Naive thymus-derived CD4-positive, alpha-beta T cell (primary cell): ENCODE results near the gene HACD3. TPM values are rescaled to one million over a fixed set of nuclear protein-coding genes. Genes with fewer than 3 reads are reported as not detected.

Experiments used
- ATAC-seq: fragments of 150-1000 bp; cut with Tn5 transposase; 2 replicates; pipeline ENCODE4 v1.10.0; 2021; ENCODE audit warnings: mild to moderate bottlenecking, moderate library complexity
- CTCF ChIA-PET: fragments of 350-600 bp; sonication (Branson Sonifier 250); formaldehyde crosslinking; loops from one replicate; lab custom pipeline; 2021; ENCODE audit warnings: antibody characterized with exemption; lab: Charles Lee
- POLR2A ChIA-PET: fragments of 350-600 bp; sonication (Branson Sonifier 250); formaldehyde crosslinking; loops from one replicate; lab custom pipeline; 2021; ENCODE audit warnings: antibody characterized with exemption, inconsistent platforms; lab: Charles Lee
- DNase-seq, 9 donors: peaks; one replicate each; pipeline versions ENCODE4 v3.0.0 to v3.0.0-alpha.2; 2020 to 2022; ENCODE audit warnings: mixed read lengths in 1 of 9
- H3K27ac ChIP-seq: one replicate; pipeline ENCODE4 v1.7.0; 2013; ENCODE audit warnings: mild to moderate bottlenecking, low read depth, low read length, moderate library complexity
- H3K27me3 ChIP-seq, 2 donors: one replicate each; pipeline ENCODE4 v1.7.0; 2013; ENCODE audit warnings: low read length in 2 of 2, mild to moderate bottlenecking in 2 of 2, moderate library complexity in 2 of 2; ENCODE audit not compliant: control insufficient read depth in 2 of 2, insufficient read depth in 2 of 2
- H3K36me3 ChIP-seq, 3 experiments: 1 replicate in 2 of 3; 2 replicates in 1 of 3; pipeline ENCODE4 v1.7.0; 2013; ENCODE audit warnings: low read length in 3 of 3, mild to moderate bottlenecking in 3 of 3, moderate library complexity in 1 of 3; ENCODE audit not compliant: insufficient read depth in 3 of 3, control insufficient read depth in 2 of 3
- H3K4me1 ChIP-seq, 2 donors: one replicate each; pipeline ENCODE4 v1.7.0; 2013; ENCODE audit warnings: low read length in 2 of 2, mild to moderate bottlenecking in 2 of 2, moderate library complexity in 1 of 2; ENCODE audit not compliant: control insufficient read depth in 2 of 2, insufficient read depth in 2 of 2
- H3K4me3 ChIP-seq: 2 replicates; pipeline ENCODE4 v1.7.0; 2013; ENCODE audit warnings: mild to moderate bottlenecking, low read length
- H3K9me3 ChIP-seq, 3 experiments: 1 replicate in 2 of 3; 2 replicates in 1 of 3; pipeline ENCODE4 v1.7.0; 2013; ENCODE audit warnings: low read length in 3 of 3; ENCODE audit not compliant: control insufficient read depth in 2 of 3
- H3K27ac Mint-ChIP-seq, 9 donors: one replicate each; pipeline ENCODE4 v1.8.0; 2020 to 2022; ENCODE audit warnings: mixed read lengths in 9 of 9, mild to moderate bottlenecking in 8 of 9, moderate library complexity in 5 of 9, inconsistent platforms in 2 of 9
- H3K27me3 Mint-ChIP-seq, 5 donors: one replicate each; pipeline ENCODE4 v1.8.0; 2021 to 2022; ENCODE audit warnings: mixed read lengths in 5 of 5, mild to moderate bottlenecking in 1 of 5
- H3K36me3 Mint-ChIP-seq, 5 donors: one replicate each; pipeline ENCODE4 v1.8.0; 2020 to 2022; ENCODE audit warnings: mixed read lengths in 5 of 5, mild to moderate bottlenecking in 3 of 5, inconsistent platforms in 1 of 5
- H3K4me1 Mint-ChIP-seq, 7 donors: one replicate each; pipeline ENCODE4 v1.8.0; 2020 to 2022; ENCODE audit warnings: mixed read lengths in 7 of 7, mild to moderate bottlenecking in 3 of 7, inconsistent platforms in 1 of 7
- H3K4me3 Mint-ChIP-seq, 10 donors: one replicate each; pipeline ENCODE4 v1.8.0; 2020 to 2022; ENCODE audit warnings: mild to moderate bottlenecking in 10 of 10, mixed read lengths in 10 of 10, moderate library complexity in 6 of 10, inconsistent platforms in 2 of 10
- H3K9me3 Mint-ChIP-seq, 11 donors: one replicate each; pipeline ENCODE4 v1.8.0; 2020 to 2022; ENCODE audit warnings: mixed read lengths in 11 of 11, mild to moderate bottlenecking in 4 of 11, inconsistent platforms in 1 of 11, moderate library complexity in 1 of 11
- intact Hi-C, 2 donors: fragments of 100-400 bp; cut with micrococcal nuclease; formaldehyde crosslinking; loops; one replicate each; pipeline ENCODE4 v1.15.1; 2023
- polyA plus RNA-seq, 2 donors: library from polyadenylated mRNA; unstranded; fragments of 300-500 nt; fragmentation: Illumina TruSeq; gene quantifications; one replicate each; pipeline ENCODE4 v1.2.3, GENCODE V29; 2021
- total RNA-seq, 6 experiments: library from RNA in 5 of 6; stranded (reverse) in 5 of 6; gene quantifications; 1 replicate in 5 of 6; 2 replicates in 1 of 6; pipeline ENCODE4 v1.2.3 and lab custom pipeline; 2021 to 2026

The HACD3 gene
- total and polyA plus RNA-seq, 7 experiments from 2014 or later, result 18.3 to 34.4 (median 24.9) TPM

DNA sequence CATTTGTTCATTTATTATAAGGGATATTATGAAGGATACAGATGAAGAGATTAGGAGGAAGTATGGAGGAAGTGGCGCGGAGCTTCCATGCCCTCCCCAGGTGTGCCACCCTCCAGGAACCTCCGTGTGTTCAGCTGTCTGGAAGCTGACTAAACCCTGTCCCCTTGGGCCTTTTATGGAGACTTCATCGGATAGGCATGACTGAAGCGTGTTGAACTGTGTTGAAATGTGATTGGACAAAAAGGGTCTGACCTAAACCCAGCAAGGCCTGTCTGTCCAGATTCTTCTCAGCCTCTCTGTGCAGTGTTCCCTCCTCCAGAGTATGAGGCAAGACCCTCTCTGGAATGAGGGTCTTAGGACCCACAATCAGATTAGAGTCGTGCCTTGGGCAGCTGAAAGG is 31.7 kb downstream of the HACD3 start:
- no peak overlapping the region for H3K4me3 Mint-ChIP-seq
- peak overlapping the region in 2 of 9 donors; percentile 22 to 46 for H3K27ac Mint-ChIP-seq
- Histone ChIP-seq H3K27me3 (no peaks in the 10 kb centered on the region), H3K27ac (no peak overlapping the region), H3K36me3 (peaks cover 0 to 67% (median 4%) of the 10 kb centered on the region in 3 experiments), H3K9me3 (no peaks in the 10 kb centered on the region), H3K4me1 (no peaks in the 10 kb centered on the region), H3K4me3 (no peak overlapping the region)
- H3K4me1 Mint-ChIP-seq, result no peaks in the 10 kb centered on the region
- H3K36me3 Mint-ChIP-seq, result peaks cover 13 to 76% (median 39%) of the 10 kb centered on the region in 5 donors
- ChIA-PET POLR2A (interaction anchor here (0.6 kb wide), 1 partner anchor 1225 kb away, joined by 3 read pairs; no protein-coding TSS in a partner anchor), CTCF (no interaction called here)
- intact Hi-C loops, result no loop called here
- no peak for ATAC-seq
- H3K9me3 Mint-ChIP-seq, result no peaks in the 10 kb centered on the region
- no peak for DNase-seq
- no peaks in the 10 kb centered on the region for H3K27me3 Mint-ChIP-seq

DNA sequence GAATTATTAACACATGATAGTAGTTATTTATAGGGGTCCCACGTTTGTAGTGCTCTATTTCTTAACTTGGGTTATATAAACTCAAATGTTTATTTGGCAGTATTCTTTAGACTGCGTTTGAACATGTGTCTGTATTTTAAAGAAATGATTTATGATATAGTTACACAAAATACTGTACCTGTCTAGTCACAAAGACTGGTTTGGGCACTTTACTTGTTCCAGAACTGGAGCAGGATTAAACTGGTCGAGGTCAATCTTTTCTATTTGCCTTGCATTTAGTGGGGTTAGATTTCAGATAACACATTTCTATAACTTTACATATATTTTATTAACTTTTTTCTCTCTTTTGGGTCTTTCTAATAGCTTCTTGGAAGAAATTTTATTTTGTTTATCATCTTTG is 39.5 kb downstream of the HACD3 start:
- CTCF ChIA-PET, result interaction anchor here (0.6 kb wide), 1 partner anchor 9 kb away, joined by 6 read pairs; no protein-coding TSS in a partner anchor
- DNase-seq, result no peak
- H3K27ac ChIP-seq, result no peak overlapping the region

GRCh38 chr15:65571971-65572370 is 41.7 kb downstream of the HACD3 start:
- DNase-seq, result no peak
- Mint-ChIP-seq H3K27me3 (no peaks in the 10 kb centered on the region), H3K9me3 (no peaks in the 10 kb centered on the region), H3K4me3 (no peak overlapping the region), H3K36me3 (peaks cover 0 to 40% (median 20%) of the 10 kb centered on the region in 5 donors), H3K27ac (no peak overlapping the region), H3K4me1 (no peaks in the 10 kb centered on the region)
- Histone ChIP-seq H3K4me3 (no peak overlapping the region), H3K27me3 (no peaks in the 10 kb centered on the region), H3K36me3 (peaks cover 0 to 35% (median 3%) of the 10 kb centered on the region in 3 experiments), H3K27ac (no peak overlapping the region), H3K4me1 (no peaks in the 10 kb centered on the region), H3K9me3 (no peaks in the 10 kb centered on the region)
- ChIA-PET POLR2A (interaction anchor here (0.8 to 1.0 kb wide), 2 partner anchors 19 to 23 kb away, joined by 3 to 4 read pairs; no protein-coding TSS in a partner anchor), CTCF (no interaction called here)
- no peak for ATAC-seq
- intact Hi-C loops, result no loop called here

More for the DNA sequence above, 39.5 kb downstream of the HACD3 start:
- H3K27me3 ChIP-seq, result no peaks in the 10 kb centered on the region
- Mint-ChIP-seq H3K9me3 (no peaks in the 10 kb centered on the region), H3K27ac (no peak overlapping the region), H3K36me3 (peaks cover 6 to 47% (median 24%) of the 10 kb centered on the region in 5 donors), H3K4me1 (no peaks in the 10 kb centered on the region), H3K27me3 (no peaks in the 10 kb centered on the region), H3K4me3 (no peak overlapping the region)
- H3K4me1 ChIP-seq, result no peaks in the 10 kb centered on the region
- H3K9me3 ChIP-seq, result no peaks in the 10 kb centered on the region
- intact Hi-C loops, result no loop called here
- peaks cover 0 to 35% (median 3%) of the 10 kb centered on the region in 3 experiments for H3K36me3 ChIP-seq
- POLR2A ChIA-PET, result interaction anchor here (0.6 kb wide), 1 partner anchor 23 kb away, joined by 3 read pairs; no protein-coding TSS in a partner anchor
- ATAC-seq, result no peak
- H3K4me3 ChIP-seq, result no peak overlapping the region

GRCh38 chr15:65576664-65577063 is 46.4 kb downstream of the HACD3 start:
- ChIA-PET CTCF (no interaction called here), POLR2A (no interaction called here)
- Mint-ChIP-seq H3K4me3 (no peak overlapping the region), H3K27ac (peak overlapping the region in 5 of 9 donors; percentile 1 to 23 (median 15)), H3K36me3 (peaks cover 5 to 43% (median 16%) of the 10 kb centered on the region in 5 donors), H3K9me3 (no peaks in the 10 kb centered on the region), H3K27me3 (no peaks in the 10 kb centered on the region), H3K4me1 (peaks cover 0 to 5% (median 0%) of the 10 kb centered on the region in 7 donors)
- no peaks in the 10 kb centered on the region for H3K9me3 ChIP-seq
- DNase-seq (no peak), ATAC-seq (no peak)
- H3K27ac ChIP-seq, result no peak overlapping the region
- no peaks in the 10 kb centered on the region for H3K4me1 ChIP-seq
- H3K27me3 ChIP-seq, result no peaks in the 10 kb centered on the region
- H3K4me3 ChIP-seq, result no peak overlapping the region
- H3K36me3 ChIP-seq, result peaks cover 0 to 48% (median 7%) of the 10 kb centered on the region in 3 experiments
- intact Hi-C loops, result no loop called here

GRCh38 chr15:65577129-65577996 is 47.1 kb downstream of the HACD3 start:
- DNase-seq, result no peak
- no peak for ATAC-seq
- Mint-ChIP-seq H3K27ac (peak overlapping the region in 8 of 9 donors; percentile 12 to 62 (median 38)), H3K27me3 (no peaks in the 10 kb centered on the region), H3K4me3 (no peak overlapping the region), H3K36me3 (peaks cover 12 to 50% (median 23%) of the 10 kb centered on the region in 5 donors), H3K4me1 (peaks cover 0 to 6% (median 2%) of the 10 kb centered on the region in 7 donors), H3K9me3 (no peaks in the 10 kb centered on the region)
- Histone ChIP-seq H3K27ac (no peak overlapping the region), H3K4me3 (no peak overlapping the region), H3K27me3 (no peaks in the 10 kb centered on the region), H3K36me3 (peaks cover 0 to 46% (median 7%) of the 10 kb centered on the region in 3 experiments), H3K9me3 (no peaks in the 10 kb centered on the region), H3K4me1 (no peaks in the 10 kb centered on the region)
- POLR2A ChIA-PET, result no interaction called here
- CTCF ChIA-PET, result no interaction called here
- intact Hi-C loops, result no loop called here

- no peak overlapping the region for H3K4me3 Mint-ChIP-seq
- ChIA-PET CTCF (no interaction called here), POLR2A (interaction anchor here (1.3 kb wide), 1 partner anchor 12 kb away, joined by 4 read pairs; no protein-coding TSS in a partner anchor)
- H3K4me1 Mint-ChIP-seq, result peaks cover 6 to 22% (median 17%) of the 10 kb centered on the region in 7 donors
- Histone ChIP-seq H3K36me3 (peaks cover 0 to 41% (median 7%) of the 10 kb centered on the region in 3 experiments), H3K27me3 (no peaks in the 10 kb centered on the region), H3K27ac (no peak overlapping the region), H3K4me3 (no peak overlapping the region), H3K9me3 (no peaks in the 10 kb centered on the region), H3K4me1 (peaks cover 4 to 14% of the 10 kb centered on the region in 2 donors)
- H3K27me3 Mint-ChIP-seq, result no peaks in the 10 kb centered on the region
- ATAC-seq (no peak), DNase-seq (no peak)
- intact Hi-C loops, result no loop called here
- no peaks in the 10 kb centered on the region for H3K9me3 Mint-ChIP-seq
- peaks cover 12 to 66% (median 31%) of the 10 kb centered on the region in 5 donors for H3K36me3 Mint-ChIP-seq
- peak overlapping the region in 7 of 9 donors; percentile 23 to 77 (median 62) for H3K27ac Mint-ChIP-seq
These were observed 48.9 kb downstream of the HACD3 start for GRCh38 chr15:65578904-65579728.
